Measurements from ENCODE around the gene KLHL17. TPM values are rescaled to one million over a fixed set of nuclear protein-coding genes. Genes with fewer than 3 reads are reported as not detected.

Gene KLHL17
- total and polyA plus RNA-seq, 9 of the 15 experiments (the other 6 are each of a cell fraction or from before 2014, with no cell fraction given), result 0.14 to 84.8 (median 13.0) TPM

DNA sequence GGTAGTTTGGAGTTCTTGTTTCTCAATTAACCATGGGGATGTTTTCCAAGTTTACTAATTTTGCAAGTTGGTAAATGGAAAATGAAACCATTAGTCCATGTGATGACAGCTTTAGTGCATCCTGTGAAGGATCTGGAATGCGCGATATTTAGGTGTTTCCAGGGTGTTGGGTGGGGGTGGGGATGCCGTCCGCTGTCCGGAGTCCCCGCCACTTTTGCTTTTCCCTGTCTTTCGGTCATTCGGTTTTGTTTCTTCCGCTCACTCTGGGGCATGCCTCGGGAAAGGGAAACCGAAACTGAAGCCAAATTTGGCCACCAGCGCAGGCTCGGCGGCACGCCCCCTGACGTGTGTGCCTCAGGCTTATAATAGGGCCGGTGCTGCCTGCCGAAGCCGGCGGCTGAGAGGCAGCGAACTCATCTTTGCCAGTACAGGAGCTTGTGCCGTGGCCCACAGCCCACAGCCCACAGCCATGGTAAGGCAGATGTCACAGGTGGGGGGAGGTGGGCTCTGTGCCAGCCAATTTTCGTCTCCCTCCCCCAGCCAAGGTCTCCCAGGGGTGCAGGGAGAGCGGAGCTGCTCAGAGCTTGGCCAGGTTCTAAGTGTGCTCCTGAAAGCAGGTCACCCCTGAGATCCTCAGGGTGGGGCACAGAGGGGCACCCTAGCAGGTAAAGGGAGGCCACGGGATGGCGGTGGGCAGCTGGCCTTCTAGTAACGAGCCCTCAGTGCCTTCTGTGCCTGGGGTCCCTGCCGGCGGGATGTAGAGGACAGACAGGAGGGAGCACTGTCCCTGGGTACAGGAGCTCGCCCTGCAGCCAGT, 52.9 kb downstream of the KLHL17 start, which contains the start of gene ISG15 (continued):
- TF ChIP-seq, protein P1, sequence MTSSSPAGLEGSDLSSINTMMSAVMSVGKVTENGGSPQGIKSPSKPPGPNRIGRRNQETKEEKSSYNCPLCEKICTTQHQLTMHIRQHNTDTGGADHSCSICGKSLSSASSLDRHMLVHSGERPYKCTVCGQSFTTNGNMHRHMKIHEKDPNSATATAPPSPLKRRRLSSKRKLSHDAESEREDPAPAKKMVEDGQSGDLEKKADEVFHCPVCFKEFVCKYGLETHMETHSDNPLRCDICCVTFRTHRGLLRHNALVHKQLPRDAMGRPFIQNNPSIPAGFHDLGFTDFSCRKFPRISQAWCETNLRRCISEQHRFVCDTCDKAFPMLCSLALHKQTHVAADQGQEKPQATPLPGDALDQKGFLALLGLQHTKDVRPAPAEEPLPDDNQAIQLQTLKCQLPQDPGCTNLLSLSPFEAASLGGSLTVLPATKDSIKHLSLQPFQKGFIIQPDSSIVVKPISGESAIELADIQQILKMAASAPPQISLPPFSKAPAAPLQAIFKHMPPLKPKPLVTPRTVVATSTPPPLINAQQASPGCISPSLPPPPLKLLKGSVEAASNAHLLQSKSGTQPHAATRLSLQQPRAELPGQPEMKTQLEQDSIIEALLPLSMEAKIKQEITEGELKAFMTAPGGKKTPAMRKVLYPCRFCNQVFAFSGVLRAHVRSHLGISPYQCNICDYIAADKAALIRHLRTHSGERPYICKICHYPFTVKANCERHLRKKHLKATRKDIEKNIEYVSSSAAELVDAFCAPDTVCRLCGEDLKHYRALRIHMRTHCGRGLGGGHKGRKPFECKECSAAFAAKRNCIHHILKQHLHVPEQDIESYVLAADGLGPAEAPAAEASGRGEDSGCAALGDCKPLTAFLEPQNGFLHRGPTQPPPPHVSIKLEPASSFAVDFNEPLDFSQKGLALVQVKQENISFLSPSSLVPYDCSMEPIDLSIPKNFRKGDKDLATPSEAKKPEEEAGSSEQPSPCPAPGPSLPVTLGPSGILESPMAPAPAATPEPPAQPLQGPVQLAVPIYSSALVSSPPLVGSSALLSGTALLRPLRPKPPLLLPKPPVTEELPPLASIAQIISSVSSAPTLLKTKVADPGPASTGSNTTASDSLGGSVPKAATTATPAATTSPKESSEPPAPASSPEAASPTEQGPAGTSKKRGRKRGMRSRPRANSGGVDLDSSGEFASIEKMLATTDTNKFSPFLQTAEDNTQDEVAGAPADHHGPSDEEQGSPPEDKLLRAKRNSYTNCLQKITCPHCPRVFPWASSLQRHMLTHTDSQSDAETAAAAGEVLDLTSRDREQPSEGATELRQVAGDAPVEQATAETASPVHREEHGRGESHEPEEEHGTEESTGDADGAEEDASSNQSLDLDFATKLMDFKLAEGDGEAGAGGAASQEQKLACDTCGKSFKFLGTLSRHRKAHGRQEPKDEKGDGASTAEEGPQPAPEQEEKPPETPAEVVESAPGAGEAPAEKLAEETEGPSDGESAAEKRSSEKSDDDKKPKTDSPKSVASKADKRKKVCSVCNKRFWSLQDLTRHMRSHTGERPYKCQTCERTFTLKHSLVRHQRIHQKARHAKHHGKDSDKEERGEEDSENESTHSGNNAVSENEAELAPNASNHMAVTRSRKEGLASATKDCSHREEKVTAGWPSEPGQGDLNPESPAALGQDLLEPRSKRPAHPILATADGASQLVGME (CRISPR knock-in tag; IDR thresholded peaks at IDR 0.05), result no peak
- TF ChIP-seq U2AF2 (optimal IDR thresholded peaks at IDR 0.05; ENCODE audit: low read depth, low read length) (no peak), MTA2 (IDR thresholded peaks at IDR 0.05; ENCODE audit: low read depth) (0 out of 2 replicates have a peak, but pooled peaks have one; percentile 2), SNAPC5 (CRISPR knock-in tag; IDR thresholded peaks at IDR 0.05) (no peak), ILK (tag; IDR thresholded peaks at IDR 0.05; ENCODE audit: borderline replicate concordance, low read depth) (no peak), ZNF324 (CRISPR knock-in tag; IDR thresholded peaks at IDR 0.05) (no peak), CBFA2T2 (conservative IDR thresholded peaks at IDR 0.05) (no peak), MLX (CRISPR knock-in tag; conservative IDR thresholded peaks at IDR 0.05) (0 out of 4 replicates have a peak, but pooled peaks of 1 of the 2 experiments have one; percentile 37), NELFE (IDR thresholded peaks at IDR 0.05; ENCODE audit: insufficient read depth, insufficient read length) (no peak), NFXL1 (CRISPR knock-in tag; IDR thresholded peaks at IDR 0.05) (no peak), MAFF (IDR thresholded peaks at IDR 0.05; ENCODE audit: low read length) (no peak), SLC30A9 (CRISPR knock-in tag; IDR thresholded peaks at IDR 0.05) (no peak), CHCHD3 (CRISPR knock-in tag; IDR thresholded peaks at IDR 0.05) (no peak)
- TF ChIP-seq, protein P2, sequence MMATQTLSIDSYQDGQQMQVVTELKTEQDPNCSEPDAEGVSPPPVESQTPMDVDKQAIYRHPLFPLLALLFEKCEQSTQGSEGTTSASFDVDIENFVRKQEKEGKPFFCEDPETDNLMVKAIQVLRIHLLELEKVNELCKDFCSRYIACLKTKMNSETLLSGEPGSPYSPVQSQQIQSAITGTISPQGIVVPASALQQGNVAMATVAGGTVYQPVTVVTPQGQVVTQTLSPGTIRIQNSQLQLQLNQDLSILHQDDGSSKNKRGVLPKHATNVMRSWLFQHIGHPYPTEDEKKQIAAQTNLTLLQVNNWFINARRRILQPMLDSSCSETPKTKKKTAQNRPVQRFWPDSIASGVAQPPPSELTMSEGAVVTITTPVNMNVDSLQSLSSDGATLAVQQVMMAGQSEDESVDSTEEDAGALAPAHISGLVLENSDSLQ (IDR thresholded peaks at IDR 0.05), result peak; percentile 52
- TF ChIP-seq, protein P3, sequence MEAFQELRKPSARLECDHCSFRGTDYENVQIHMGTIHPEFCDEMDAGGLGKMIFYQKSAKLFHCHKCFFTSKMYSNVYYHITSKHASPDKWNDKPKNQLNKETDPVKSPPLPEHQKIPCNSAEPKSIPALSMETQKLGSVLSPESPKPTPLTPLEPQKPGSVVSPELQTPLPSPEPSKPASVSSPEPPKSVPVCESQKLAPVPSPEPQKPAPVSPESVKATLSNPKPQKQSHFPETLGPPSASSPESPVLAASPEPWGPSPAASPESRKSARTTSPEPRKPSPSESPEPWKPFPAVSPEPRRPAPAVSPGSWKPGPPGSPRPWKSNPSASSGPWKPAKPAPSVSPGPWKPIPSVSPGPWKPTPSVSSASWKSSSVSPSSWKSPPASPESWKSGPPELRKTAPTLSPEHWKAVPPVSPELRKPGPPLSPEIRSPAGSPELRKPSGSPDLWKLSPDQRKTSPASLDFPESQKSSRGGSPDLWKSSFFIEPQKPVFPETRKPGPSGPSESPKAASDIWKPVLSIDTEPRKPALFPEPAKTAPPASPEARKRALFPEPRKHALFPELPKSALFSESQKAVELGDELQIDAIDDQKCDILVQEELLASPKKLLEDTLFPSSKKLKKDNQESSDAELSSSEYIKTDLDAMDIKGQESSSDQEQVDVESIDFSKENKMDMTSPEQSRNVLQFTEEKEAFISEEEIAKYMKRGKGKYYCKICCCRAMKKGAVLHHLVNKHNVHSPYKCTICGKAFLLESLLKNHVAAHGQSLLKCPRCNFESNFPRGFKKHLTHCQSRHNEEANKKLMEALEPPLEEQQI (IDR thresholded peaks at IDR 0.05), result no peak
- TF ChIP-seq, protein P4, sequence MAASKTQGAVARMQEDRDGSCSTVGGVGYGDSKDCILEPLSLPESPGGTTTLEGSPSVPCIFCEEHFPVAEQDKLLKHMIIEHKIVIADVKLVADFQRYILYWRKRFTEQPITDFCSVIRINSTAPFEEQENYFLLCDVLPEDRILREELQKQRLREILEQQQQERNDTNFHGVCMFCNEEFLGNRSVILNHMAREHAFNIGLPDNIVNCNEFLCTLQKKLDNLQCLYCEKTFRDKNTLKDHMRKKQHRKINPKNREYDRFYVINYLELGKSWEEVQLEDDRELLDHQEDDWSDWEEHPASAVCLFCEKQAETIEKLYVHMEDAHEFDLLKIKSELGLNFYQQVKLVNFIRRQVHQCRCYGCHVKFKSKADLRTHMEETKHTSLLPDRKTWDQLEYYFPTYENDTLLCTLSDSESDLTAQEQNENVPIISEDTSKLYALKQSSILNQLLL (CRISPR knock-in tag; IDR thresholded peaks at IDR 0.05; ENCODE audit: borderline replicate concordance), result no peak
